HG02884 (cell line): ENCODE measurements around the gene MARVELD1.

Experiments used
- ATAC-seq: cut with Tn5 transposase; IDR thresholded peaks from one replicate; pipeline ENCODE4 v1.9.1; 2021; ENCODE audit warnings: mild to moderate bottlenecking, moderate library complexity; ENCODE audit not compliant: unreplicated experiment

MARVELD1 gene

DNA sequence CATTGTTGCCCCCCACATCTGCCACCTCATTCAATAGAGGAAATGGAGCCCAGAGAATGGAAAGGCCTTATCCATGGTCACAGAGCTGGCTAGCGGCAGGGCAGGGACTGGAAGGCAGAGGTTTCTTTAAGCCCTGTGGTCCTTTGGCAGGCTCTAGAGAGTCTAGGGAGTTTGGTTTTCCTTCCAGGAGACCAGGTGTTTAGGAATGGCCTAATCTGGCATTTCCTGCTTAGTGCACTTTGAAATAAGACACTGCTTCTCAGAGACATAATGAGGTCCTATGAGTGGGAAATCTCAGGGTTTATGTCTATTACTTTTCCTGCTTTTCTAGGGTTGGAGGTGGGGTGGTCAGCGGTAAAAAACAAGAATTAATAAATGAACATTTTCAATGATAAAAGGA is 6.1 kb downstream of the MARVELD1 start:
- ATAC-seq: no peak

GRCh38 chr10:97721871-97722780 is 8.6 kb downstream of the MARVELD1 start:
- ATAC-seq: no peak

- no peak for ATAC-seq
Observed at GRCh38 chr10:97723001-97723400, 9.5 kb downstream of the MARVELD1 start.

DNA sequence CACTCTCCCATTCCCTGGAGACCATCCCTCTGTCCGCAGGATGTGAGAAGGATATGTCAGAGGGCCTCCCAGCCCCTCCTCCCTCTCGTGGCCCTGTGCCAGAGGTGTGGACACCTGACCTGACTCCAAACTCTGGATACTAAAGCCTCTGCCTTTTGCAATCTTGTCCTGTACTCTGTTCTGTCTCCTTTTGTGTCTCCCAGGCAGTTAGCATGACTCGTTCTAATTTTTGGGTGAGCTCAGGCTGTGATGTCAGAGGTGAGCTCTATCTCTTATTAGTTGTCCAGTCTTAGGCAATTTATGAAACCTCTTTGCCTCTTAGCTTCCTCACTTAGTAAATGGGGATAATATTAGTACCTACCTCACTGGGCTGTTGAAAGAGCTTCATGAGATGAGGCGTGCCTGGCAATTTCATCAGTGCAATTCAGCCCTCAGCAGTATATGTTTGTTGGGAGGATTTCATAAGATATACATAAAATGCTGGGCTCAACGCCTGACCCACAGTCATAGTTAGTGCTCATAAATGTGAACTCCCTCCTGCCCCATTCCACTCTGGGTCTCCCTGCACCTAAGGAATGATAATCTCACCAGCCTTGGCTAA is 10.9 kb downstream of the MARVELD1 start:
- no peak for ATAC-seq

DNA sequence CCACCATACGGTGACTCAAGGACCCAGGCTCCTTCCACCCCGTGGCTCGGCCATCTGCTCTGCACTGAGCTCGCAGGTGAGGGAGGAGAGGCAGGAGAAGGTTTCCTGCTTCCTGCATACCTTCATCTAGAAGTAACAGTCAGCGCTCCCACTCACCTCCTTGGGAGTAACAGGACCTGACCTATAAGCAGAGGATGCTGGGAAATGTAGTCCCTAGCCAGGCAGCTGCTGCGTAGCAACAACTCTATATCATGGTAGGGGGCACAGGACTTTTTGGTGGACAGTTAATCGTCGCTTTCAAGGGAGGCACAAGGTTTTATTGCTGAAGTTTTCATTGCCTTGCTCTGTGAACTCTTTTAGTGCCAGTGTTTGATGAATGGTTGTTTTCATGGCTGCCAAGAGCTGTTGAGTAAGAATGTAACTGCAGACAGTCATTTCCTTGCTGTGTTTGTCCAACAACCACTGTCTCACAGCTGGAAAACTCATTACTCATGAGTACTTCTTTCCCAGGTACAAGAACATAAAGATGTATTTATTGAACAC is 13.2 kb downstream of the MARVELD1 start:
- no peak for ATAC-seq

GRCh38 chr10:97729014-97729413 is 15.5 kb downstream of the MARVELD1 start:
- no peak for ATAC-seq

DNA sequence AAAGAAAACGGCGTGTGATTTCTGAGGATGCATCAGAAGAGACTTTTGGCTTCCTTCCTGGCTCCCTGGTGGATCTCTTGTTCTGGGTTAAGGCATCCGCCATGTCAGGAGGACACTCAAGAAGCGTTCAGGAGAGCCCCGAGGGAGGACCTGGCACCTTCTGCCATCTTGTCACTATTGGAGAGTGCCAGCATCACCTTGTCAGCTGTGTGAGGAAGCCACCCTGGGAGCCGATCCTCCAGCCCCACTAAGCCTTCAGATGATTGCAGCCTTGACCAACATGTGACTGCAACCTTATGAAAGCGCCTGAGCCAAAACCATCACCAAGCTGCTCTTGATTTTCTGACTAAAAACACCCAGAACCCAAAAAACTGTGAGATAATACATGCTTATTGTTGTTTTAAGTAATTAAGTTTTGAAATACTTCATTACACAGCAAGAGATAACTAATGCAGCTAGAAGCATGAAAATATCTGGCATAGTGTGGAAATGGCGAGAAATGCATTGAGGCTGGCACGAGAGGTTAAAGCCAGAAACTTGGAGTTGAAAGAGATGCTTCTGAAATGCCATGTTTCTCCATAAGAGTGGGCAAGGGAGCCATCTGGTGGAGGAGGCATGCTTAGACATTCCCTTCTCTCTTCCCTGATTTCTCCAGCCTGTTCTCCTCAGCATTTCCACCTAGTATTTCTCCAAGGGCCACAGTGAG is 18.0 kb downstream of the MARVELD1 start:
- ATAC-seq: no peak

- no peak for ATAC-seq
Observed at GRCh38 chr10:97732052-97732359, 18.5 kb downstream of the MARVELD1 start.

- no peak for ATAC-seq
Observed at GRCh38 chr10:97733256-97733655, 19.7 kb downstream of the MARVELD1 start.

GRCh38 chr10:97734021-97734420 is 20.5 kb downstream of the MARVELD1 start:
- no peak for ATAC-seq

- ATAC-seq: peak; percentile 26
Observed at GRCh38 chr10:97736403-97736901, 22.9 kb downstream of the MARVELD1 start.

- peak; percentile 76 for ATAC-seq
Observed at GRCh38 chr10:97736902-97737769, 23.6 kb downstream of the MARVELD1 start, which contains the start of gene ZFYVE27. TSS of gene ZFYVE27 (plus strand) at chr10:97737128. CDS start at chr10:97738478, 1,350 bp downstream.

- no peak for ATAC-seq
Observed at GRCh38 chr10:97737770-97738265, 24.3 kb downstream of the MARVELD1 start.

DNA sequence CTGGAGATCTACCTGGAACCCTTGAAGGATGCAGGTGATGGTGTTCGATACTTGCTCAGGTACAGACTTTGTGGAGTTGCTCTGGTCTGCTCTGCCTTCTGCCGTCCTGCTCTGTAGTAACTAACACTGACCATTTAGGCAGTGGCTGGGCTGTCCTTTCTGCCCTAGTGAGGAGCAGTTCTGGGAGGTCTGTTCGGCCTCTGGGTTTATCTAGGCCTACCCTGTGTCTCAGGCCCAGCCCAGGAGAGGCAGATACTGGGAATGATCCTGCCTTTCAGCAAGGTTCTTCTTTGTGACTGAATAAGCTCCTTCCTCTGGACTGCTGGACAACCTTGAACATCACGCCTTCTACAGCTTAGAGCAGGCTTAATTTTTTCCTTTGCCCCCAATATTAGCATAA is 25.1 kb downstream of the MARVELD1 start:
- no peak for ATAC-seq

DNA sequence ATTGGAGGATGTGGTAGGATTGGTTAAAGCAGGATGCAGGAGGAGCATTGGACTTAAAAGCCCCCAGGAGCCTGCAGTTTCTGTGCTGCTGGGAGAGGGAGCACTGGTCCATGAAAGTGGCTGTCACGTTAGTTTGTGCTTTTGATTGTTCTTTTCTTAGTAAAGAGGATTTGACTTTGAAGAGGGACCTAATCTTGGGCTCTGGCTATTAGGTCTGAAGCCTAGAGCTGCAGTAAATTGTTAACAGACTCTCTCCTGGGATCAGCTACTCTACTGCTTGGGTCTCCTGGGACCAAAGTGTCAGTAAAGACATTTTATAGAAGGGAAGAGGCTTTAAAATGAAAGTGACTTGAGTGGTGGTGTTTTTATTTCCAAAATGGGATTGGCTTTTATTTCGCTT is 27.1 kb downstream of the MARVELD1 start:
- no peak for ATAC-seq

DNA sequence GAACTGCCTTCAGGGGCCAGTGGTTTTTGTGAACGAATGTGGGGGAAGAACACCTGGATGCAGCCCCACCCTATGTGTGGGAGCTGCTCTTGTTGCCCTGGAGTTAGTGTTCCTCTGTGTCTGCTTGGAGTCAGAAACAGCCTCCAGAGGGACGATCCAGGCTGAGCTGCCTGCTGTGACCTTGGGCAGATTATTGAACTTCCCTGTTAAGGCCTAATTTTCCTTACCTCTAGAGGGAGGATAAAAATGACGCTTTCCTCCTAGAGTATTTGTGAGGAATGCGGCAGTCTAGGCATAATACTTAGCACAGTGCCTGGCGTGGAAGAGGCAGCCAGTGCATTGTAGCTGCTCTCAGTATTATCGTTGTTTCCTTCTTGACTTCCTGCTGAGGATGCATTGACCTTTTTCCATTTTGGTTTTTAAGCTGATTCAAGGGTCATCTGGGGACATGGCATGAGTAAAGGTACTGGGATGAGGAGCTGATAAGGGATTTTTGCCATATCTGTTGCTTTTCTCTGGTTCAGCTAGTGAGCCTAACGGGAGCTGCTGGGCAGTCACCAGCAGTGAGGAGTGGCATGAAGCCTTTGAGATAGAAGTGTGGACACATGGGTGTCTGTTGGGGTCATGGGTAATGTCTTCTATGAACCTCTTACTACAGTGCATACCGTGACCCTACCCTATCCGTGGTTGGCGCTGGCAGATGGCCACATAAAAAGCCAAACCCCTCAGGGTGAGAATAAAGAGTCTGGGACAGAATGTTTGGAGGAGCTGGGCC is 29.8 kb downstream of the MARVELD1 start:
- ATAC-seq: no peak

DNA sequence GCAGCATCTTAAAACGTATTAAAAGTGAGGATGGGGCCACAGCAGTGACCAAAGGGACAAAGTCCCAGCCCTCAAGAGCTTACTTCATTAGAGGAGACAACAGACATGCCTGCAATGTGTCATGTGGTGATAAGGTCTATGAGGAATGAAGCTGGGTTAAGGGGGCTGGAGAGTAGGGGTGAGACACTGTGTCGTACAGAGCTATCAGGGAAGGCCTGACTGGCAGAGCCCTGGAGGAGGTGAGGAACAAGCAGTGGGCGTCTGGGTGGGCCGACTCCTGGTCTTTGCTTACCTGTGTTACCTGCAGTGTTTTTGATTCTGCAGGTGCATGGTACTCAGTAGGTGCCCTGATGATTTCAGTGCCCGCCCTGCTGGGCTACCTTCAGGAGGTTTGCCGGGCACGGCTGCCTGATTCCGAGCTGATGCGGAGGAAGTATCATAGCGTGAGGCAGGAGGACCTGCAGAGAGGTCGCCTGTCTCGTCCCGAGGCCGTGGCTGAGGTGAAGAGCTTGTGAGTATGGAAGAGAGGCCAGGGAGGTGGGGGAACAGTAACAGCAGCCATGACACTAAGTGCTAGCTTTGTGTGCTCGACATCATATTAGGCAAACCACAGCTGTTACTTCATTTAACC is 31.0 kb downstream of the MARVELD1 start:
- no peak for ATAC-seq

GRCh38 chr10:97747573-97747972 is 34.0 kb downstream of the MARVELD1 start:
- ATAC-seq: no peak

GRCh38 chr10:97748116-97748515 is 34.6 kb downstream of the MARVELD1 start:
- no peak for ATAC-seq
